Parathyroid adenoma (tissue), 2 donors: ENCODE data around the gene IL21R.

Experiments
- H2AFZ ChIP-seq: fragments of 300-600 bp; sonication (generic); one replicate; pipeline ENCODE4 v1.7.0; 2017; ENCODE audit warnings: antibody characterized with exemption, mild to moderate bottlenecking
- H3K27ac ChIP-seq: fragments of 300-600 bp; sonication (generic); one replicate; pipeline ENCODE4 v1.7.0; 2017
- H3K27me3 ChIP-seq: fragments of 300-600 bp; sonication (generic); one replicate; pipeline ENCODE4 v1.7.0; 2017; ENCODE audit warnings: low read length; ENCODE audit not compliant: control insufficient read depth, insufficient read depth
- H3K36me3 ChIP-seq: fragments of 300-600 bp; sonication (generic); one replicate; pipeline ENCODE4 v1.7.0; 2017; ENCODE audit warnings: low read length; ENCODE audit not compliant: control insufficient read depth, insufficient read depth
- H3K4me1 ChIP-seq: fragments of 300-600 bp; sonication (generic); one replicate; pipeline ENCODE4 v1.7.0; 2017; ENCODE audit warnings: control low read depth
- H3K4me2 ChIP-seq: fragments of 300-600 bp; sonication (generic); one replicate; pipeline ENCODE4 v1.7.0; 2017; ENCODE audit warnings: low read length
- H3K4me3 ChIP-seq: fragments of 300-600 bp; sonication (generic); one replicate; pipeline ENCODE4 v1.7.0; 2017; ENCODE audit warnings: low read depth, low read length
- H3K79me2 ChIP-seq: fragments of 300-600 bp; sonication (generic); one replicate; pipeline ENCODE4 v1.7.0; 2017; ENCODE audit warnings: control low read depth
- H3K9ac ChIP-seq: fragments of 300-600 bp; sonication (generic); one replicate; pipeline ENCODE4 v1.7.0; 2017; ENCODE audit warnings: mild to moderate bottlenecking
- H3K9me3 ChIP-seq: fragments of 300-600 bp; sonication (generic); one replicate; pipeline ENCODE4 v1.7.0; 2017; ENCODE audit warnings: low read length; ENCODE audit not compliant: control insufficient read depth
- TF ChIP-seq, protein P1 (sequence below): fragments of 300-600 bp; sonication (generic); IDR thresholded peaks from one replicate; pipeline ENCODE4 v1.7.0; 2017; ENCODE audit warnings: antibody characterized with exemption, mild to moderate bottlenecking
- donor health status: primary hyperparathyroidism.

IL21R gene

DNA sequence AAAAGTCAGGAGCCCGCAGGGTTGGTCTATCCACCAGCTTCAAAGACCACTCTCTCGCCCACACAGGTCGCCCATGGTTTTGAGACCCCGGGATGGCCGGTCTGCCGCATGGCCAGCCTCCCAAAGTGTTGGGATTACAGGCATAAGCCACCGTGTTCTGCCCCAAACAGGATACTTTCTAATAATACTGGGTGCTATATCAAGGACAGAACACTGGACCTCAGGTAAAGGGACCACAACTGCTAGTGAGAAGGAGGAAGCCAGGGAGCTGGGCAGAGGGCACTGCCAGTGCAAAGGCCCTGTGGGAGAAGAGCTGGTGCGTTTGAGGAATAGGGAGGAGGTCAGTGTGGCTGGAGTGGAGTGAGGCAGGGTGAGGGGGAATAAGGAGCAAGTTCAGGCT, 34.1 kb downstream of the IL21R start:
- Histone ChIP-seq H3K79me2 (no peaks in the 10 kb centered on the region), H3K9me3 (no peaks in the 10 kb centered on the region), H3K4me3 (no peak overlapping the region), H3K4me2 (no peak overlapping the region), H3K9ac (no peak overlapping the region), H3K27me3 (no peaks in the 10 kb centered on the region), H3K4me1 (no peaks in the 10 kb centered on the region), H3K27ac (no peak overlapping the region), H3K36me3 (no peaks in the 10 kb centered on the region), H2AFZ (no peak overlapping the region)
- TF ChIP-seq, protein P1, sequence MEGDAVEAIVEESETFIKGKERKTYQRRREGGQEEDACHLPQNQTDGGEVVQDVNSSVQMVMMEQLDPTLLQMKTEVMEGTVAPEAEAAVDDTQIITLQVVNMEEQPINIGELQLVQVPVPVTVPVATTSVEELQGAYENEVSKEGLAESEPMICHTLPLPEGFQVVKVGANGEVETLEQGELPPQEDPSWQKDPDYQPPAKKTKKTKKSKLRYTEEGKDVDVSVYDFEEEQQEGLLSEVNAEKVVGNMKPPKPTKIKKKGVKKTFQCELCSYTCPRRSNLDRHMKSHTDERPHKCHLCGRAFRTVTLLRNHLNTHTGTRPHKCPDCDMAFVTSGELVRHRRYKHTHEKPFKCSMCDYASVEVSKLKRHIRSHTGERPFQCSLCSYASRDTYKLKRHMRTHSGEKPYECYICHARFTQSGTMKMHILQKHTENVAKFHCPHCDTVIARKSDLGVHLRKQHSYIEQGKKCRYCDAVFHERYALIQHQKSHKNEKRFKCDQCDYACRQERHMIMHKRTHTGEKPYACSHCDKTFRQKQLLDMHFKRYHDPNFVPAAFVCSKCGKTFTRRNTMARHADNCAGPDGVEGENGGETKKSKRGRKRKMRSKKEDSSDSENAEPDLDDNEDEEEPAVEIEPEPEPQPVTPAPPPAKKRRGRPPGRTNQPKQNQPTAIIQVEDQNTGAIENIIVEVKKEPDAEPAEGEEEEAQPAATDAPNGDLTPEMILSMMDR = no peak

DNA sequence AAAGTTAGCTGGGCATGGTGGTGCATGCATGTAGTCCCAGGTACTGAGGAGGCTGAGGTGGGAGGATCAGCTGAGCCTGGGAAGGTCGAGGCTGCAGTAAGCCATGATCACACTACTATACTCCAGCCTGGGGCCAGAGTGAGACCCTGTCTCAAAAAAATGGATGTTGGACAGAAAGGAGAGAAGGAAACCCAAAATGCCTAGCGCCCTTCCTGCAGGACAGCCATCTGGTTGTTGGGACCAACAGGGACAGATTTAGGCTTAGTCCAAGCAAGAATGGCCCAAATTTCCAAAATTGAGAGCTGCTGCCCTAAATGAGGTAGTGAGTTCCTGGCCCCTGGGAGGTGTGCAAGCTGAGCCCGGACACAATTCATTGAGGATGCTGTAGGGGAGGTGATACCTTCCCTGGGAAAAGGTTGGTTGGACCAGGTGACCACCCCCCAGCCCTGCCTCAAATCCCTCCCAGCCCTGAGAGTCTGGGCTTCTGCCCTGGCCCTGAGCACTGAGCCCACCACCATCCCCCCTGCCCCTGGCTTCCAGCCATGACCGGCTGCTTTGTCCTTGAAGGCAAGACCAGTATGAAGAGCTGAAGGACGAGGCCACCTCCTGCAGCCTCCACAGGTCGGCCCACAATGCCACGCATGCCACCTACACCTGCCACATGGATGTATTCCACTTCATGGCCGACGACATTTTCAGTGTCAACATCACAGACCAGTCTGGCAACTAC, 35.1 kb downstream of the IL21R start:
- Histone ChIP-seq H3K4me2 (no peak overlapping the region), H3K4me3 (no peak overlapping the region), H3K4me1 (no peaks in the 10 kb centered on the region), H3K27me3 (no peaks in the 10 kb centered on the region), H3K9ac (no peak overlapping the region), H2AFZ (no peak overlapping the region), H3K27ac (no peak overlapping the region), H3K9me3 (no peaks in the 10 kb centered on the region), H3K36me3 (no peaks in the 10 kb centered on the region), H3K79me2 (no peaks in the 10 kb centered on the region)
- TF ChIP-seq, protein P1 = no peak

DNA sequence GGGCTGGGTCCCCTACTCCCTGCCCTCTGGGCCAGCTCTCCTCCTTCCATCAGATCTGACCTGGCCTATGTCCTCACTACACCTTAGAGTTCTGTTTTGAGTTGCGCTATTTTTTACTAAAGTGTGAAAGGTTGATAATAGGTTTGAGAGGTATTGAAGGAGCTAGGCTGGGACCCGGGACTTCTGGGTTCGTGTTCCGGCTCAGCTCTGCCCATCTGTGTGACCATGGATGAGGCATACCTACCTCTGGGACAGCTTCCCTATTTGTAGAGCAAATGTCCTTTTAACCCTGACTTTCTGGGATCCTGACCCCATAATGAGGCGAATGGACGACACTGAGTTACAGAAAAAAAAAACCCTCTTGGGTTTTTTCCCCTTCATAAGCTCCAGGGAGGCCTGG, 36.0 kb downstream of the IL21R start:
- Histone ChIP-seq H3K27me3 (no peaks in the 10 kb centered on the region), H2AFZ (no peak overlapping the region), H3K4me2 (no peak overlapping the region), H3K4me1 (no peaks in the 10 kb centered on the region), H3K27ac (no peak overlapping the region), H3K4me3 (no peak overlapping the region), H3K9me3 (no peaks in the 10 kb centered on the region), H3K36me3 (no peaks in the 10 kb centered on the region), H3K9ac (no peak overlapping the region), H3K79me2 (no peaks in the 10 kb centered on the region)
- TF ChIP-seq, protein P1 = no peak

DNA sequence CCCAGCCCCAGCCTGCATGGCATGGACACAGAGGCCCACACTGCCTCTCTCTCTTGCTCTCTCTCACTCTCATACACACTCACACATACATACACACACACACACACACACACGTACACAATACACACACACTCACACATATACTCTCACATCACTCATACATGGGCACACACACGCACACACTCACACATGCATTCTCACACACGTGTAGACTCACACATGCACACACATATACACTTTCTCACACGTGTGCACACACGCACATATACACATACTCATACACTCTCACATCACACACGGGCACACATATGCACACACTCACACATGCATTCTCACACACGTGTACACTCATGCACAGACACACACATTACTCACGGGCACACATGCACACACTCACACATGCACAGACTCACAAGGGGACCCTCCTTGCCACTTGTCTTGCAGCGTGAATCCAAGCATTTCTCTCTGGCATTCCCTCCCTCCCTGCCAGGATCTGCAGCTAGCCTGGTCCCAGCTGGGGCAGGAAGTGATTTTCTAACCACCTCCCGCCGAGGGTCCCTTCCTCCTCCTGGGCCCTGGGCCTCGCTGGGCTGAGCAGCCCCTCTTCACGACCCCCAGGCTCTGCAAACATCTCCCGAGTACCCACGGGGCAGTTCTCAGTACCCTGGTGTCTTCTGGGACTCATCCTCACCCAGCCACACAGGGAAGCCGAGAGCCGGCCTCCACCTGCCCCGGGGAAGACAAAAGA, 37.5 kb downstream of the IL21R start:
- H3K79me2 ChIP-seq = no peaks in the 10 kb centered on the region
- no peaks in the 10 kb centered on the region for H3K9me3 ChIP-seq
- no peak overlapping the region for H3K4me3 ChIP-seq
- no peaks in the 10 kb centered on the region for H3K36me3 ChIP-seq
- TF ChIP-seq, protein P1 = no peak
- H3K9ac ChIP-seq = no peak overlapping the region
- H3K4me1 ChIP-seq = no peaks in the 10 kb centered on the region
- H3K27me3 ChIP-seq = no peaks in the 10 kb centered on the region
- no peak overlapping the region for H2AFZ ChIP-seq
- H3K4me2 ChIP-seq = no peak overlapping the region
- H3K27ac ChIP-seq = no peak overlapping the region
